Stimulated activated CD4-positive, alpha-beta T cell treated with anti-CD3 and anti-CD28 coated beads, Interleukin-4, amount 100 ng/mL, for 48 hours (primary cell): Measurements from ENCODE around the gene CCDC61.

ENCODE experiments used
- DNase-seq, 2 donors: peaks; one replicate each; pipeline ENCODE4 v3.0.0-alpha.2; 2020; ENCODE audit warnings: low read depth in 2 of 2

Gene CCDC61

GRCh38 chr19:45973553-45974338 lies 21.5 kb upstream of the CCDC61 start, which contains the start of gene NOVA2:
NOVA2 (minus strand) TSS chr19:45973865; CDS start chr19:45973351, 514 bp downstream.
- peak; percentile 40 to 57 for DNase-seq

DNA sequence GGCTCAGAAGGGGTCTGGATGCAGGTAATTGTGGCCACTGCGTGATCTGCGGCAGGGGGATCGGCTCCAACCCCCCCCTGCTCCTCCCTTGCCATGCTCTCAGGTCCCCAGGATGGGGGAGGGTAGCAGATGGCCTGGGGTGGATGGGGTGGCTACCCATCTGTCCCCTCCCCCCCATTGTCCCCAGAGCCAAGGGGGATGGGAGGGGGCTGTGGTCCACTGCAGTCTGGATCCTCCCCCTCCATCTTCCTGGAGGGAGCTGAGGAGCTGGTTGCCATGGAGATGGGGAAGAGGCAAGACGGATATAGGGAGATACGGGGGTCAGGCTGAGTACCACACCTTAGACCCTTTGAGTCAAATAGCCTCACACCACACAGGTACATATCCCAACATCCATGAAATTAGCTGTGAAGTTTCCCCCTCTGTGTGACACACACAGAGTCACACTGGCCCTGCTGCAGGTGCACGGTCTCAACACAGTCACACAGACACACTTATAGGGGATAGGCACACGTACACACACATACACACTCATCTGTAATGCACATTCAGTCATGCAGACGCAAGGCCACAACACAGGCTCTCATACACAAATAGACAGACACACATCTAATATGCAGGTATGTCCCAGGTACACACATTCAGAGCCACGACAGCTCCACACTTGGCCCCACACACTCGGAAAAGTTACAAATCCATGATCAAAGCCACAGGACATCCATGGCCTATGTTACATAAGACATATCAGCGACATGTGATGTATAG lies 19.8 kb upstream of the CCDC61 start:
- DNase-seq, result no peak

DNA sequence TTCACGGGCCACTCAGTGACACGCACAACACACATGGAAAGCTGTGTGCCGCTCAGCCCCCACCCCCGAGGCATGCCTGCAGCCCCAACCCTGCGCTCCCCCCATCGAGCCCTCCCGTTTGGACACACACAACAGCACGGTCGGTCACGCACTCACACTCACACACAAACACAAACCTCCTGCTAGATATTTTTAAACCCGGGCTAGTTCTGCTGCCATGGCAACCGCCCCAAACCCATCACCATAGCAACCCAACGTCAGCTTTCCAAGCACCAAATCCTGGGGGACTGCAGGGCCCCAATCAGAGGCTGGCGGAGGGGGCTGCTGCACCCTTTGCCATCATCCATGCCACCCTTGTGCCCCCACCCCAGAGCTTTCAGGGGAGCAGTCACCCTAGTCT lies 19.1 kb upstream of the CCDC61 start:
- DNase-seq, result no peak

GRCh38 chr19:45978156-45978555 lies 17.1 kb upstream of the CCDC61 start:
- DNase-seq, result no peak

GRCh38 chr19:45981350-45981749 lies 13.9 kb upstream of the CCDC61 start:
- DNase-seq, result no peak

GRCh38 chr19:45985321-45985720 lies 9.9 kb upstream of the CCDC61 start:
- no peak for DNase-seq

GRCh38 chr19:45990113-45990728 lies 5.0 kb upstream of the CCDC61 start:
- DNase-seq, result no peak

DNA sequence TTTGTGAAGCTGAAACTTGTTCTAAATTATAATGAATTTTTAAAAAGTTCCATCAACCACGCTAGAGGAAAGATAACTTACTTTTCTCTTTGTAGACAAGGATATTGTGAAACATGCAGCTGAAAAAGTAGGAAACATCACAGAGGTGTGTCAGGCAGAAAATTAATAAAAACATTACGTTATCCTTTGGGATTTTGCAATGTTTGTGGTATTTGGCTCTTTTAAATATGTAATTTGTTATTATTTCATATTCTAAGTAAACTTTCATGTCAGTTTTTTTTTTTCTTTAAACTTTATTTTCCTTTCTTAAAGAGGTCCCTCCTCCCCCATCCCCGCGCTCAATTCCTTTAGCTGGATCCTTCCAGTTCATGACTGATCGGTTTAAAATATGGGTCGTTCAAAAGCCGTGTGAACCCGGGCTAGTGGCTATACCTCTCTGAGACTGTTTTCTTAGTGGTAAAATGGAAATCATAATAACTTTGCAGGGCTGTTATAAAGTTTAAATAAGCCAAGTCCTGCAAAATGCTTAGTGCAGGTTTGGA lies 740 bp upstream of the CCDC61 start:
- no peak for DNase-seq

DNA sequence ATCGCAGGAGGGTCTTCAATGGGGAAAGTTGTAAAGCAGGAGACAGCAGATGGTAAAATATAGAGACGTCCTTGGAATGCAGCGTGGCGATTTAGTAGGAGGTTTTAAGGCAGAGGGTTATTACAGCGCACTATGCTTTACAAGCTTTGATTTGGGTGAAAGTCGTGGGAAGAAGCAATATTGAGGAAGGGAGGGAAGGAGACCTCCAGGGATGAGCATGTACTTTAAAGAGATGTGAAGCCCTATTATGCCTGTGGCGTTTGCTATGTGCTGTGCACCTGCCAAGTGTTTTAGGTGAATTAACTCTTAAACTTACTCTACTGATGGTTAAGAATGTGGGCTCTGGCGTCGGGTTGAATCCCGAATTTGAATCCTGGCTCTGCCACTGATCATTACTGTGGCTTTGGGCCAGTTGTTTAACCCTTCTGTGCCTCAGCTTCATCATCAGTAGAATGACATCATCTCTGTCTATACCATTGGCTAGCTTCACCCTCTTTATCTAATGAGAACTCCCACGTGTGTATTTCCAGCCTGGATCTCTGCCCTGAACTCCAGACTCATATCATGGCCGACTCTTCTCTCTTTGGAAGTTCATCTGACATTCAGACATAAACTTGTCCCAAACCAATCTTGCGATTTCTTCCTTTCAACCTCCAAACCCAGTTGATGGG lies 583 bp downstream of the CCDC61 start:
- no peak for DNase-seq

GRCh38 chr19:45996933-45997332 lies 1.7 kb downstream of the CCDC61 start:
- no peak for DNase-seq

- no peak for DNase-seq
Observed at GRCh38 chr19:45998834-45999233, 3.6 kb downstream of the CCDC61 start.

DNA sequence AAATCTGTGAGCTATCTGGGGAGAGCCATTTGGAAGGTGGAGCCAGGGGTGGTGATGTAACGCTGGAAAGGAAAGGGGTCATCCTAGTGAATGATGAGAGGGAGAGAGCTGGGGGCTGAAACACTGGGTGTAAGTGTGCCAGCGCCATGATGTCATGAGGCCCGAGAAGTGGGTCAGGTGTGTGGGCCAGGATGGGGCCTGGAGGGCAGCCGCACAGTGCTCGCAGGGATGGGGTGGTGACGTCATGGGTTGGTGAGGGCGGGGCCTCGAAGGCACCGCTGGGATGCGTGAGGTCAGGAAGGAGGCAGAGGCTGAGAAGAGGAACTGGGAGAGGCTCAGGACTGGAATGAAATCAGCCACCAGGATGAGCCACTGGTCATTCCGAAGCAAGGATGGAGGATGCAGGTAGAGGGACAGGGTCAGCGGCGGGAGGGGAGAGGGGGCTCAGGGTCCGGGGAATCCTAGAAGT lies 4.4 kb downstream of the CCDC61 start:
- DNase-seq, result no peak

DNA sequence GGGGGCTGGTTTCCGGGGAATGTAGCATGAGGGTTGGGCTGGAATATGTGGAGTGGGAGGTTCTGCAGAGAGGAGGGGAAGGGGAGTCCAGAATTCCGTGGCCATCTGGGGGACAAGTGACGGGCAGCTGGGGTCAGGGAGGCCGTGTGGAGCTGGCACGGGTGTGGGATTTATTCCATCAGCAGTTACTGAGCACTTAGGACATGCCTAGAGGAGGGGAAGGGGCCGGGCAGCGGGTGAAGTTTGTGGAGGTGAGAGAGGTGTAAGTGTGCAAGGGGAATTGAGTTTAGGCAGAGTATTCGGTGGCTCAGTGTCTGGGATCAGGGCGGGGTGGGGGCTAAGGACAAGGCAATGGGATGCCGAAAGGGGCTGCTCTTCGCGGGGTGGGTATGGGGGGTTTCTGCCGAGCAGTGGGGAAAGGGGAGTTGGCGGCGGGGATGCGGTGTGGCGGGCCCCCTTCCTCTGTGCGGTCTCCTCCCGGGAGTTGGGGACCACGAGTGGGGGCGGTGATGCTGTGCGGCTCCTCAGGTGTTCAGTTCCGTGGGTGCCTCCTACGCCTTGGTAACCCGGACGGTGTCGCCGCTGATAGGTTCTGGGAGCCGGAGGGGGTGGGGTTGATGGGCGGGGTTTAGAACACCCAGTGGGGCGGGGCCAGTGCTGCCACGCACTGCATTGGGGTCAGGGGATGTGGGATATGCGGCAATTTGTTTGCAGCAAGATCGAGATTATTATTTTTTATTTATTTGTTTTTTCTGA lies 5.4 kb downstream of the CCDC61 start:
- DNase-seq, result peak; percentile 55 to 57

- no peak for DNase-seq
Observed at GRCh38 chr19:46002678-46003275, 7.5 kb downstream of the CCDC61 start.

DNA sequence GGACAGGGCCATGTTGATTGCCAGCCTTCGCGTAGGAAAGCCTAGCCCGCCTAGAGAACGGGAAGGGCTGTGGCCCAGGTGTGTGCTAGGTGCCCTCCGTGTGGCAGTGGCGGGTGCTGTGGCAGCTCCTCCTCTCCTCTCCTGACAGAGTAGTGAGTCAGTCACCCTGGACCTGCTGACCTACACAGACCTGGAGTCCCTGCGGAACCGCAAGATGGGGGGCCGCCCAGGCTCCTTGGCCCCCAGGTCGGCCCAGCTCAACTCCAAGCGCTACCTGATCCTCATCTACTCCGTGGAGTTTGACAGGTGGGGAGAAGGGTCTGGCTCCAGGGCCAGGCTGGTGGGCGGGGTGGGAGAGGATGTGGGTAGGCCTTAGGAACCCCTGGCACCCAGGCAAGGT lies 11.1 kb downstream of the CCDC61 start:
- no peak for DNase-seq

DNA sequence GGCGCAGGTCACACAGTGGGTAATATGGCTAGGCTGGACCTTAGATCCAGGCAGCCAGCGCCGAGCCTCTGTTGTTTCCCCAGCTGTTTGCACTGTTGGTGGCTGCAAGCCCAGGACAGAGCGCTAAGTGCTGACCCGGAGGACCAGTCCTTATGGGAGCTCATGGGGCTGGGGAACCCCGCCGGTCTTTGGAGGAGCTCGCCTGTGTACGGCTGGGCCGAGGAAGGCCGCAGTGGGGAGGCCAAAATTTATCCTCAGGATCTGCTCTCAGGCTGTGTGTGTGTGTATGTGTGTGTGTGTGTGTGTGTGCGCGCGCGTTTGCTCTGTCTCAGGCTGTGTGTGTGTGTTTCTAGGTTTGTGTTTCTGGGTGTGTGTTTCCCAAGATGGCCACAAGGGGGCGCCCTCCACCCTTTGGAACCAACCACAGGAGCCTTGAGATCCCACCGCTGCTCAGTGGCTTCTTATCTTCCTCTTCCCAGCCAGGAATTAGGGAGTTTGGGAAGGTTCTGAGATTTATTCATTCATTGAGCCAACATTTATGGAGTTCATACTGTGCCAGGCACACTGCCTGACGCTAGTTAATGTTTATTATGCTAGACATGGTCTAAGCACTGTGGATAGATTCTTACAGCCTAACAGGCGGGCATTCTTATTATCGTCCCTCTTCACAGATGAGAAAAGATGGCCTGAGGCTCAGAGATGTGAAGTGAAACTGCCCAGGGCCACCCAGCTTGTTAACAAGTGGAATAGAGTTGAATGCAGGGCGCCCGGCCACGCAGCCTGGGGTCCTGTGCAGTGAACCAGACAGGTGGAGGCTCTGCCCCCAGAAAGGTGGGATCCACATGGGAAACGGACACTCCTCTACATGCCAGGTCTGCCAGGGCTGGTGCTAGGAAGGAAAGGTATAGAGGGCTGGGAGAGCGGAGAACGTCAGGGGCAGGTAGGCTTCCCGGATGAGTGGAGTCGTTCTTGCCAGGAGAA lies 14.6 kb downstream of the CCDC61 start:
- DNase-seq, result peak in 1 of 2 donors; percentile 63

DNA sequence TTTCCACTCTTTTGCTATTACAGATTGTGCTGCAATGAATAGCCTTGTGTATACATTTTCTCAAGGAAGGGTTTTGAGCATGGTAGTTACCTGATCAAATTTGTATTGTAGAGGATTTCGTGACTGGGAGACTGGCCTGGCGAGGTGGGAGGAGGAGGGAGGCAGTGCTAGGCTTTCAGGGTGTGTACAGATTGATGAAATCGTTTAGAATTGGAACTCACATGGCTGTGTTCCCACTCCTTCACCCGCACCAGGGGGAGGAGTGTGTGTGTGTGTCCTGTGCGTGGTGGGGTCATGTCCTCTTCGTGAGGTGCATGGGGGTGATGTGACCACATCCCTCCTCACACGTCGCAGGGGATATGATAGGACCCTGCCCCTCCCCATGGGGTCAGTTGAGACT lies 19.3 kb downstream of the CCDC61 start:
- DNase-seq, result no peak

DNA sequence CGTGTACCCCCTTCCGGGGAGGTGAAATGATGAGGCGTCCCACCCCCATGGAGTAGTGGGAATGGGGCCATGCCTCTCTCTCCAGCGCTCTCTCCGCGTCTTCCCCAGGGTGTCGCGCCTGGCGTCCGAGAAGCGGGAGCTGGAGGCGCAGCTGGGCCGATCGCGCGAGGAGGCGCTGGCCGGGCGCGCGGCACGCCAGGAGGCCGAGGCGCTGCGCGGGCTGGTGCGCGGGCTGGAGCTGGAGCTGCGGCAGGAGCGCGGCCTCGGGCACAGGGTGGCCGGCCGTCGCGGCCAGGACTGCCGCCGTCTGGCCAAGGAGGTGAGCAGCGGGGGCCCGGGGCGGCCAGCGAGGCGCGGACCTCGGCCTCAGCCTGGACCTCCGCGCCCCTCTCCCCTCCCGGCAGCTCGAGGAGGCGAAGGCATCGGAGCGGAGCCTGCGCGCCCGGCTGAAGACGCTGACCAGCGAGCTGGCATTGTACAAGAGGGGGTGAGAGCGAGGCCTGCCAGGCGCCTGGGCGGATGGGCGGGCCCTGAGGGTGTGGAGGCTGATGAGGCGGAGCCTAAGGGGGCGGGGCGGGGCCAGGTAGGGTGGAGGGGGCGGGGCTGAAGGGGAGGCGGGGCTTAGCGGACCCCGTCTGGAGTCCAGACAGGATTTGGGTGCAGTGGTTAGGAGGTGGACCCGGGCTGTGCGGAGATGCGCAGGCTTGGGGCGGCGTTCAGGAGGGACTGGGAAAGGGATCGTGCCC lies 19.8 kb downstream of the CCDC61 start:
- DNase-seq, result peak; percentile 54 to 65
